ENCODE data around the gene RRP12.
"Not testable (repeated sequence)": the region's sequence is repeated elsewhere in the genome, so short reads cannot be mapped to it uniquely, and the experiment has no call there.

RRP12 gene

DNA sequence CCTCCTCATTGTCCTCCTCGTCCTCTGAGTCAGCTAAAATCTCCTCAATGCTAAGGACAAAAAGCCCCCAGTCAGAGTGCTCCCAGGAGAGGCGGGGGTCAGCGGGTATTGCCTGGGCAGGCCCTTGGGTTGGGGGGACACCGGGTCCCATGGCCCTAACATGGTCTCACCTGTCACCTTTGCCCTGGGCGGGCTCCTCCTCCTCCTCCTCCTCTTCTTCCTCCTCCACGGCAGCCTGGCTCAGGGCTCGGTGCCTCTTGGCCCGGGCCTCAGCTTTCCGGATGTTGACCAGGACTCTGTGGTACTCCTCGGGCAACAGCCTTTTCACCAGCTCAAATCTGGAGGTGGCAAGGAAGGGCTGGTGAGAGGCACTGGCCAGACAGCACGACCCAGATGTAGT, 34.6 kb downstream of the RRP12 start:
- no peak for DNase-seq

GRCh38 chr10:97365761-97366351, 35.3 kb downstream of the RRP12 start:
- DNase-seq: no peak

DNA sequence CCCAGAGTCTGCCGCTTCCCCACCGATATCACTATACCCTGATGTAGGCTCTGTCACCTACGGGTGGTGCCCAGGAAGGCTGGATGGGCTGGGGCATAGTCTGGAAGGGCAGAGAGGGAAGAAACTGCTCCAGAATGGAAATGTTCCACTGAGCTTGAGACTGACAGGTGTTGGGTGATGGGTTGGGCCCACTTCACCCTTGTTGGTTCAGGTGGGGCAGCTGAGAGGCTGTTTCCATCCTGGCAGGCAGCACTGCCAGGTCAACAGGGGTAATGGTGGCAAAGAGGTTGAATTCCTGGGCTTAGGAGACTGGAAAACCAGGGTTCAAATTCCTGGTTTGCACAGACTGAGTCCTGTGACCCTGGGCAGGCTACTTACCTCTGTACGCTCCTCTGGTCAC, 38.1 kb downstream of the RRP12 start:
- no peak for DNase-seq

DNA sequence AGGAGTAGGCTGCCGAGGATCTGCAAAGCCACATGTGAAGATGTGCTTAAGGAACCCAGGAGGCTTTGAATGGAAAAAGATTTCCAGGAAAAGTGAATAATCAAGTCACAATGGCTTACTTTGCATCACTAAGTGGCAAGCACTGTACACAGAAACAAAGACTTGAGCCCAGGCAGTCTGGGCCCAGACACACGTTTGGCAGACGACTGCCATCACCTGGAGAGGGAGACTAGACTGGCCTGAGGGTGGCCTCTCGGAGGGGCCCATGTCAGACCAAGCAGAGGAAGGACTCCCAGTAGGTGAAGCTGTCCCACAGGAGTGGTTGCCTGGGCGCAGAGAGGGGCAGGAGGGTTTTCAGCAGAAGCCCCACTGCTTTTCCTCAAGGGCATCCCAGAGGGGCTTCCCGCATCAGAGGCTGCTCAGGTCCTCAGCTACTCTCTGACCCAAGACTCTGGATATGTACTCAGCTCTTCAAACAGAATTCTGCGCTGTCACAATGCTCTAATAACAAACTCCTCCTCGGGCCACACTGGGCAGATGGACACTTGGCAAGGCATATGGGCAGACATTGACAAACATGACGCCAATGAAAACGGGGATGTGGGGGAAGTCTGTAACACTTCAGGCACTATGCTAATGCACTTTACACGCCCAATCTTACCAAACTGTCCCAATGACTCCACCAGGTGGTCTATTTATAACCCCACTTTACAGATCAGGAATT, 38.7 kb downstream of the RRP12 start:
- DNase-seq: no peak

DNA sequence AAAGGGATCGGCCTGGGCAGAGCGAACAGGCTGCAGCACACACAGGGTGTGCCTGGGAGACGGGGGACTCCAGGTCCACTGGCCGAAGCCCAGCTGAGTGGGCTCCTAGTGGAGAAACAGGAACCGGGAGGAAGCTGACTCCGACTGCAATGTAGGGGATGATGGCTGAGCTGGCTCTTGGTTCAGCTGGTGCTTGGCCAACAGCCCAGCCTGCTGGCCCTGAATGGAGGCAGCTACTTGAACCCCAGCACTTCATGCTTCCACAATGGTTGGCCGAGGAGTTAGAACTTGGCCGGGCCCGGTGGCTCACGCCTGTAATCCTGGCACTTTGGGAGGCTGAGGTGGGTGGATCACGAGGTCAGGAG, 39.6 kb downstream of the RRP12 start:
- no peak for DNase-seq

DNA sequence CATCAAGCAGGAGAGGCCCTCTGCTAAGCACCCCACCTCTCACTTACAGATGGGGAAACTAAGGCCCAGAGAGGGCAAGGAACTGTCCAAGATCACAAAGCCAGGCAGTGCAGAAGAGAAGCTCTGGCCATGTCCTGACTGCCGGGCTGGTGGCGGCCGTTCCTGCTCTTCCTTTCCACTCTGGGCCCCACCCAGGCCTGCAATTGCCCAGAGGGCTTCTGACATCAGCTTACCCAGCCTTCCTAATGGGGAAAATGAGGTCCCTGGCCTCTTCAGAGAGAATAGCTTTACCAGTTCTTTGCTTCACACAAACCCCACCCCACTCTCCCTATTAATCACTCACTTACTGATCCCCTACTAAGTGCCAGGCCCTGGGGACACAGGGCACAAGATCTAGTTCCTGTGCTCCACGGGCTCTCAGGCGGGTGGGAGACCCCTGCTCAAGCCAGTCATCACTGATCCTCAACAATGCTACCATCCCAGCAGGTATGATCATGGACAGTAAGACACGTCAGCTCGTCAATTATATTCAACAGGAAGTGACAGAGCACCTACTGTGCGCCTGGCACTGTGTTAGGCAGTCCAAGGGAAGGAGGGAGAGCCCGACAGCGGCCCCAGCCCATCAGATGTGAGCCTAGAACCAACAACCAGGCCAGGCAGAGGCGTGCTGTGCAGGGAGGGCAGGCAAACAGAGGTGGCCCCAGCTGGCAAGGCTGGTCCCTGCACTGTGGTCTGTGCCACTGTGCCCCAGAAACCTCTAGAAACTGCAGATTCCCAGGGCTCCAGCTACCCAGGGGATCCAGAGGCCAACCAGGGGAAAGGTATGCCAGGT, 40.2 kb downstream of the RRP12 start:
- DNase-seq: no peak

DNA sequence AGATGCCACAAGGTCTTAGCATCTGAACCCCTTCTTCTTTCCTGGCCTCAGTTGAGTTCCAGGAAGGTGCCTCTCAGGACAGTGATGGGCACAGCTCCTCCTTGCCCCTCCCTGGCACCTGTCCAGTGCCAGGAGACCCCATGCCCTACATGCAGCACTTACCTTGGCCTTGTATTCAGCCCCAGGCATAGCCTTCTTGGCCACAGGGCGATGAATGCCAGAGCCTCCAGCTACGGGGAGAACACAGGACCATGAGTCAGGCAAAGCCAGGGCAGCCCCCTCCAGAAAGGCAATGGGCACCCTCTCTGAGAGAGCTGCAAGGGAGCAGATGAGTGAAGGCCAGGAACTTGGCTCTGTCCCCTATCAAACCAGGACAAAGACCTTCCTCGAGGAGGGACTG, 42.4 kb downstream of the RRP12 start:
- DNase-seq: no peak

DNA sequence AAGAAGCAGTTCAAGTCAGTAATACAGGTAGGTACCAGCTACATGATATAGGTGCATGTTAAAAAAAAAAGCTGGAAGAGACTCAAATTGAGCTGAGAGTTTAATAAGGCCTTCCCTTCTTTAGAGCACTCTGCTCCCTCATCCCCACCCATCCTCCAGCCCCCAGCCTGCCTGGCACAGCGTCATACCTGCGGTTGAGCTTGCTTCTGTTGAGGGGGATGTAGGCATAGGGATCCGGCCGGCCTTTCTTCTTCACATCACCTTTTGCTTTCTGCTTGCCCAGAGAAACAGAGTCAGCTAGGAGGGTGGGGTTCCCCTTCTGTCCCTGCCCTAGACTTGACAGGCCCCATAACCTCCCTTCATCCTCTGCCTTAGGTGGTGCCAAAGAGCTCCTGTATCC, 42.8 kb downstream of the RRP12 start:
- DNase-seq: no peak

GRCh38 chr10:97356918-97357317, 44.2 kb downstream of the RRP12 start:
- DNase-seq: no peak

GRCh38 chr10:97356318-97356914, 44.7 kb downstream of the RRP12 start:
- no peak for DNase-seq

DNA sequence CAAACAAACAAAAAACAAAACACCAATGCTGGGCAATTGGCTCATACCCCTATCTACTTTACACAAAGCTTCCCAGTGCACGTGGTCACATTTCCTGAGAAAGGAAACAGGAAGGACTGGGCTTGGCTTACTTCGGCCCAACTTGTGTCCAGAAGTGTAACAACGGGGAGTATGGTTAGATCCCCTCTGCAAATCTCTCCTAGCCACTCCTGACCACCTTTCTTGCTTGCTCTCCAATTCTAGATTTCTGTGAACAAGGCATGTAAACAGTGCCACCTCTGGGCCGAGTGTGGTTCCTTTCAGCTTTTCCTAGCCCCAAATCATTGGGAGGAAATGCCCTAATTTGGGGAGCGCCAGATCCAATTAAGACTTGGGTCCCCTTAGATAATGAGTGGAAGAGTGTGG, 45.6 kb downstream of the RRP12 start:
- DNase-seq: no peak

GRCh38 chr10:97353945-97354344, 47.2 kb downstream of the RRP12 start:
- DNase-seq: no peak

- DNase-seq: no peak
These were observed 51.2 kb downstream of the RRP12 start for GRCh38 chr10:97349752-97350513.

DNA sequence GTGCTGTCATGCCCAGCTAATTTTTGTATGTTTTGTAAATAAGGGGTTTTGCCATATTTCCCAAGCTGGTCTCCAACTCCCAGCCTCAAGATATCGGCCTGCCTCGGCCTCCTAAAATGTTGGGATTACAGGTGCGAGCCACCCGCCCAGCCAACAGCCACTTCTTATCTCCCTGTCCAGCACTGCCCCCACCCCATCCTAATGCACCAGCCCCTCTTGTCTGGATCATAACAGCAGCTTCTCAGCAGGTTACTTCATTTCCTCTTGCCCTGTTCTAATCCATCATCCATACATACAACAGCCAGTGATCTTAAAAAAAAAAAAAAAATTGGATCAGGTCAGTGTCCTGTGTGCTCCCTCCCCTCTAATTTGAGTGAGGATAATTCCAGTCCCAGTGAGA, 53.8 kb downstream of the RRP12 start:
- DNase-seq: no peak

GRCh38 chr10:97343664-97344063, 57.5 kb downstream of the RRP12 start:
- DNase-seq: not testable (repeated sequence)

DNA sequence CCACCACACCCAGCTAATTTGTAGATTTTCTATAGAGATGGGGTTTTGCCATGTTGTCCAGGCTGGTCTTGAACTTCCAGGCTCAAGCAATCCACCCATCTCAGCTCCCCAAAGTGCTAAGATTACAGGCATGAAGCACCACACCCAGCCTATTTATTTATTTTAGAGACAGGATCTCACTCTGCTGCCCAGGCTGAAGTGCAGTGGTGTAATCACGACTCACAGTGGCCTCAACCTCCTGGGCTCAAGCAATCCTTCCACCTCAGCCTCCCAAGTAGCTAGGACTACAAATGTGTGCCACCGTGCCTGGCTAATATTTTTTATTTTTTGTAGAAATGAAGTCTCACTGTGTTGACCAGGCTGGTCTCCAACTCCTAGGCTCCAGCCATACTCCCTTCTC, 59.7 kb downstream of the RRP12 start:
- no peak for DNase-seq

DNA sequence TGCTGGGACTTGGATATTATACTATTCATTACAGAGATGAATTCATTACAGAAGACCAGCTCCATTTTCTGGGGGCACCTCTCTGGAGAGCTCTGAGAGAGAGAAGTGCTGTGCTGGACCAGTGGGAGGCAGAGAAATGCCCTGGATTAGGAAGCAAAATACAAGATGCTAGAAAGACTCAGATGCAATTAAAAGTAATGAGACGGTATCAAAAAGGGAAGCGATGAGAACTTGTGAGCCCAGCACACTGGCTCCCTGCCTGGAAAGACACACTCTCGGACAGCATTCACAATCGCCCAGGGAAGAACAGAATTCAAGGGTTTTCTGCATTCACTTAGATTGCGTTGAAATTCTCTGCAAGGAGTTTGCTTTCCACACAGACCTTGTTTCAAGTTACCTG, 63.1 kb downstream of the RRP12 start:
- DNase-seq: no peak

DNA sequence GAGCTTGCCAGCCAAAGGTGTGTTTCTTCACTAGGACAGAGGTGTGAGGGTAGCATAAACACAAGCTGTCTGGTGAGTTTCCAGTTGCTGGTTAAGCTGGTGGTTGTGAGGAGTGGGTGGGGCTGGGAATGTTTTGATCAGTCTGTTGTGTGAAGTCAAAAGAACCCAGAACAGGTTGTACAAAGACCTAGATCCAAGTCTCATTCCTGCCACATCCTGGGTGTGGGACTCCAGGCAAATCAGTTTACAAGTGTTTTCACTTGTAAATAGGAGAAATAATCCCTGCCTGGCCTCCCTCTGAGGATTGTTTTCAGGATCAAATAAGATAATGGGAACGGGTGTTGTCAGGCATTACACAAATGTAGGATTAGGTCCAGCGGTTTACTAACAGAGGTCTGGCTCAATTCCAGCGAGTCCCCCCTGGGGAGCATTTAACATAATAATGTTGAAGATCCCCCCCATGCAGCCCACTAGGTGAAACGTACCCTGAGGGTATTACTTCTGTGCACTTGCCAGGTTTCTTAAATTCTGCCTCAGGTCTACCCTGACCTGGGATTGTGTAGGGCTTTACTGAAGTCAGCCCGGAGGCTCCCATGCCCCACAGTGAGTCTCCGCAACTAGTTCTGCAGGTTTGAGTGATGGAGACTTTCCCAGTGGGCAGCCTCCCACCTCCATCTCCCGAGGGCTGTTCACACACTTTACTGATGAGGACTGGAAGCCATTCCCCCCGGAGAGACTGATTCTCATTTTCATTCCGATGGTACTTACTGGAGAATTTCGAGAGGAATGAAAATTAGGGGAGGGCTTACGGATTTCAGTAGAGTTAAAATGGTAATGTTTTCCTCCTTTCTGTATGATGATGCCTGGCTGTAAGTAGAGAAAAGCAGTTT, 64.0 kb downstream of the RRP12 start:
- DNase-seq: no peak

GRCh38 chr10:97336446-97336845, 64.7 kb downstream of the RRP12 start:
- DNase-seq: no peak

DNA sequence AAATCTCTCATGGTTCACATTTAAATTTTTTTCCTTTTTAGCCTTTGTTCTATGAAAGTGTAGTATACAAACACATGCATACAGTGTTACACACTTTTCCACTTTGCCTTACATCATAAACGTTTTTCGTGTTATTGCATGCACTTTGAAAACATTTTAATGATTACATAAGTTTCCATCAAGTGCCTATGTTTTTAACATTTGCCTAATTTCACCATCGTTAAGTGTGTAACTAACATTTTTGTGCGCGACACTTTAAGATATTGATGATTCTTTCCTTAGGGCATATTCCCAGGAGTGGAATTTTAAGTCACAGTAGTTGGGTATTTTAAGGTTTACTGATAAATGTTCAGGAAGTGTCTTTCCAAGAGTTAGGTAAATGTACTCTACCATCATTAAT, 65.1 kb downstream of the RRP12 start:
- no peak for DNase-seq

DNA sequence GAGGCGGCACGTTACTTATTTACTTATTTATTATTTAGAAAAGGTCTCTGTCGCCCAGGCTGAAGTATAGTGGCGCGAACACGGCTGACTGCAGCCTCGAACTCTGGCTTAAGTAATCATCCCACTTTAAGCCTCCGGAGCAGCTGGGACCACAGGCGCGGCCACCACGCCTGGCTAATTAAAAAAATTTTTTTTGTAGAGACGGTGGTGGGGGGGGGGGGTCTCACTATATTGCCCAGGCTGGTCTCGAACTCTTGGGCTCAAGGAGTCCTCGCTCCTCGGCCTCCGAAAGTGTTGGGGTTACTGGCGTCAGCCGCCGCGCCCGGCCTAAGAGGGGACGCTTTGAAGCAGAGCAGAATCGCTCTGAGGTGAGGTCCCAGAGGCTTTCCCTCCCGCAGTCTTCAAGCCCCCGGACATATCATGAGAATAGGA, 65.9 kb downstream of the RRP12 start:
- no peak for DNase-seq
